Esophagus squamous epithelium (tissue), 5 donors: ENCODE measurements around the gene ITGA8. TPM values are rescaled to one million over a fixed set of nuclear protein-coding genes. Genes with fewer than 3 reads are reported as not detected.
"Not testable (repeated sequence)": the region's sequence is repeated elsewhere in the genome, so short reads cannot be mapped to it uniquely, and the experiment has no call there.

Experiments used
- DNase-seq: peaks from one replicate; lab custom pipeline; 2025; lab: John Stamatoyannopoulos, UW
- H3K27ac ChIP-seq, 4 donors: fragments of 200-600 bp; sonication (generic); one replicate each; pipeline ENCODE4 v1.5.1; 2016 to 2019; ENCODE audit warnings: mild to moderate bottlenecking in 1 of 4
- H3K27me3 ChIP-seq, 4 donors: fragments of 200-600 bp; sonication (generic); 1 replicate in 3 of 4; 2 replicates in 1 of 4; pipeline versions ENCODE4 v1.5.1 to v1.6.0; 2017 to 2021; ENCODE audit warnings: antibody characterized with exemption in 1 of 4
- H3K36me3 ChIP-seq, 3 donors: fragments of 200-600 bp; sonication (generic); one replicate each; pipeline ENCODE4 v1.5.1; 2016 to 2019
- H3K4me1 ChIP-seq, 3 donors: fragments of 200-600 bp; sonication (generic); one replicate each; pipeline ENCODE4 v1.5.1; 2017 to 2019
- H3K4me3 ChIP-seq, 4 donors: fragments of 200-600 bp; sonication (generic); 1 replicate in 3 of 4; 2 replicates in 1 of 4; pipeline ENCODE4 v1.5.1; 2016 to 2019; ENCODE audit warnings: mild to moderate bottlenecking in 2 of 4, moderate library complexity in 1 of 4
- H3K9me3 ChIP-seq, 3 donors: fragments of 200-600 bp; sonication (generic); one replicate each; pipeline ENCODE4 v1.5.1; 2016 to 2019
- POLR2A ChIP-seq, 4 donors: fragments of 450-650 bp; IDR thresholded peaks; one replicate each; pipeline ENCODE4 v1.6.1; 2017; ENCODE audit warnings: antibody characterized with exemption in 4 of 4, mild to moderate bottlenecking in 4 of 4, moderate library complexity in 3 of 4
- WGBS, 2 donors: methylation state at CpG; one replicate each; pipeline ENCODE4 v1.1.5; 2018; 5-methylcytosine and 5-hydroxymethylcytosine counted together
- intact Hi-C: fragments of 100-400 bp; cut with DNase I; formaldehyde crosslinking; loops from one replicate; pipeline ENCODE4 v1.15.0; 2022
- total RNA-seq, 4 donors: library from RNA; depleted of rRNA; stranded (reverse); fragments of >200 nt; gene quantifications; one replicate each; pipeline ENCODE4 v1.1.0, GENCODE V29; 2016
- TF ChIP-seq, protein P1 (sequence below), 6 experiments: fragments of 450-650 bp in 4 of 6; fragments of 200-600 bp in 2 of 6; sonication (generic) in 2 of 6; IDR thresholded peaks; one replicate each; pipeline ENCODE4 v1.5.1; 2016 to 2019; ENCODE audit warnings: antibody characterized with exemption in 6 of 6, mild to moderate bottlenecking in 4 of 6, moderate library complexity in 4 of 6
- donor health status: DM: yes; HTN: yes; CAD: no.

ITGA8 gene
- total RNA-seq, 4 donors from 2014 or later: 1.0 to 22.5 (median 7.5) TPM

GRCh38 chr10:15558136-15558535 lies 161.6 kb downstream of the ITGA8 start:
- Histone ChIP-seq H3K27me3 (no peaks in the 10 kb centered on the region), H3K4me3 (no peak overlapping the region), H3K27ac (no peak overlapping the region), H3K4me1 (no peaks in the 10 kb centered on the region), H3K9me3 (no peaks in the 10 kb centered on the region), H3K36me3 (no peaks in the 10 kb centered on the region)
- no peak for DNase-seq
- intact Hi-C loops: no loop called here
- no peak for TF ChIP-seq POLR2A (IDR thresholded peaks at IDR 0.05)
- TF ChIP-seq, protein P1, sequence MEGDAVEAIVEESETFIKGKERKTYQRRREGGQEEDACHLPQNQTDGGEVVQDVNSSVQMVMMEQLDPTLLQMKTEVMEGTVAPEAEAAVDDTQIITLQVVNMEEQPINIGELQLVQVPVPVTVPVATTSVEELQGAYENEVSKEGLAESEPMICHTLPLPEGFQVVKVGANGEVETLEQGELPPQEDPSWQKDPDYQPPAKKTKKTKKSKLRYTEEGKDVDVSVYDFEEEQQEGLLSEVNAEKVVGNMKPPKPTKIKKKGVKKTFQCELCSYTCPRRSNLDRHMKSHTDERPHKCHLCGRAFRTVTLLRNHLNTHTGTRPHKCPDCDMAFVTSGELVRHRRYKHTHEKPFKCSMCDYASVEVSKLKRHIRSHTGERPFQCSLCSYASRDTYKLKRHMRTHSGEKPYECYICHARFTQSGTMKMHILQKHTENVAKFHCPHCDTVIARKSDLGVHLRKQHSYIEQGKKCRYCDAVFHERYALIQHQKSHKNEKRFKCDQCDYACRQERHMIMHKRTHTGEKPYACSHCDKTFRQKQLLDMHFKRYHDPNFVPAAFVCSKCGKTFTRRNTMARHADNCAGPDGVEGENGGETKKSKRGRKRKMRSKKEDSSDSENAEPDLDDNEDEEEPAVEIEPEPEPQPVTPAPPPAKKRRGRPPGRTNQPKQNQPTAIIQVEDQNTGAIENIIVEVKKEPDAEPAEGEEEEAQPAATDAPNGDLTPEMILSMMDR (IDR thresholded peaks at IDR 0.05): no peak
- WGBS, 2 donors: 39 to 54% methylated on average over 3 to 5 of the region's 5 CpGs

DNA sequence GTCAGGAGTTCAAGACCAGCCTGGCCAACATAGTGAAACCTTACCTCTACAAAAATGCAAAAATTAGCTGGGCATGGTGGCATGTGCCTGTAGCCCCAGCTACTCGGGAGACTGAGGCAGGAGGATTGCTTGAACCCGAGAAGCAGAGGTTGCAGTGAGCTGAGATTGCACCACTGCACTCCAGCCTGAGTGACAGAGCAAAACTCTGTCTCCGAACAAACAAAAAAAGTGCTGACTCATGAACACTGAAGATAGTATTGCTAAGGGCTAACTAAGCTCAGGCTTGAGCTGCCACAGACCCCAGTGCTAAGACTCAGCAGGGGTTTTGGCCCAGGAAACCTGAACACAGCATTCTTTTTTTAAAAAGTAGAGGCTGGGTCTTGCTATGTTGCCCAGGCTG lies 162.6 kb downstream of the ITGA8 start:
- H3K4me1 ChIP-seq, H3K27ac ChIP-seq, H3K4me3 ChIP-seq, H3K9me3 ChIP-seq, H3K36me3 ChIP-seq, H3K27me3 ChIP-seq, intact Hi-C loops, DNase-seq: not testable (repeated sequence)
- whole genome bisulfite sequencing, 2 donors: 47 to 59% methylated on average over 3 of the region's 3 CpGs

- WGBS, 2 donors: 66 to 79% methylated on average over 3 of the region's 3 CpGs
- Histone ChIP-seq H3K4me1 (no peaks in the 10 kb centered on the region), H3K27me3 (no peaks in the 10 kb centered on the region), H3K36me3 (no peaks in the 10 kb centered on the region), H3K4me3 (no peak overlapping the region), H3K9me3 (no peaks in the 10 kb centered on the region), H3K27ac (no peak overlapping the region)
- intact Hi-C loops: no loop called here
- no peak for TF ChIP-seq POLR2A (IDR thresholded peaks at IDR 0.05)
- TF ChIP-seq, protein P1 (IDR thresholded peaks at IDR 0.05): no peak
- no peak for DNase-seq
Measured at GRCh38 chr10:15550950-15551349, 168.8 kb downstream of the ITGA8 start.

GRCh38 chr10:15548331-15548730 lies 171.4 kb downstream of the ITGA8 start:
- DNase-seq: no peak
- intact Hi-C loops: no loop called here
- whole genome bisulfite sequencing, 2 donors: 59 to 68% methylated on average over 6 to 7 of the region's 8 CpGs
- H3K27me3 ChIP-seq: no peaks in the 10 kb centered on the region
- no peaks in the 10 kb centered on the region for H3K36me3 ChIP-seq
- no peaks in the 10 kb centered on the region for H3K9me3 ChIP-seq
- H3K4me3 ChIP-seq: no peak overlapping the region
- no peaks in the 10 kb centered on the region for H3K4me1 ChIP-seq
- TF ChIP-seq, protein P1 (IDR thresholded peaks at IDR 0.05): no peak
- TF ChIP-seq POLR2A (IDR thresholded peaks at IDR 0.05): no peak
- H3K27ac ChIP-seq: no peak overlapping the region

DNA sequence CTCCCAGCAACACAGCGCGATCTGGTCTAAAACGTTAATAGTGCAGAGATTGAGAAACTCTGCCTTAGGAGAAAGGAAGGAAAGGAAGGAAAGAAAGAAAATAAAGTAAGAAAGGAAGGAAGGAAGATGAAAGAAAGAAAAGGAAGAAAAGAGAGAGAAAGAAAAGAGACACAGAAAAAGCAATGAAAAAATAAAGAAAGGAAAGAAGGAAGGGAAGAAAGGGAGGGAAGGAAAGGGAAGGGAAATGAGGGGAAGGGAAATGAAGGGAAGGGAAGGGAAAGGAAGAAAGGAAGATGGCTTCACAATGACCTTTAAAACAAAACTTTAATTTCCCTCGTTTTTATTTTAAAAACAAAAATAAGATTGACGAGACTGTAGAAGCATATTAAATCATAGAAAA lies 173.1 kb downstream of the ITGA8 start:
- H3K27me3 ChIP-seq: no peaks in the 10 kb centered on the region
- DNase-seq: no peak
- 82 to 83% methylated on average over 5 of the region's 5 CpGs for WGBS, 2 donors
- no peaks in the 10 kb centered on the region for H3K9me3 ChIP-seq
- TF ChIP-seq, protein P1 (IDR thresholded peaks at IDR 0.05): no peak
- TF ChIP-seq POLR2A (IDR thresholded peaks at IDR 0.05): no peak
- intact Hi-C loops: no loop called here
- H3K4me3 ChIP-seq: no peak overlapping the region
- H3K36me3 ChIP-seq: no peaks in the 10 kb centered on the region
- no peak overlapping the region for H3K27ac ChIP-seq
- H3K4me1 ChIP-seq: no peaks in the 10 kb centered on the region

GRCh38 chr10:15545884-15546283 lies 173.8 kb downstream of the ITGA8 start:
- no peaks in the 10 kb centered on the region for H3K27me3 ChIP-seq
- H3K4me3 ChIP-seq: no peak overlapping the region
- H3K36me3 ChIP-seq: no peaks in the 10 kb centered on the region
- no peak for TF ChIP-seq POLR2A (IDR thresholded peaks at IDR 0.05)
- TF ChIP-seq, protein P1 (IDR thresholded peaks at IDR 0.05): no peak
- H3K4me1 ChIP-seq: no peaks in the 10 kb centered on the region
- H3K9me3 ChIP-seq: no peaks in the 10 kb centered on the region
- intact Hi-C loops: no loop called here
- no peak overlapping the region for H3K27ac ChIP-seq
- no peak for DNase-seq
- WGBS, 2 donors: 80 to 83% methylated on average over 4 of the region's 4 CpGs
